HepG2 (cell line): Measurements from ENCODE around the gene AIDA. TPM values are rescaled to one million over a fixed set of nuclear protein-coding genes. Genes with fewer than 3 reads are reported as not detected.
A peak's percentile ranks its signal among the peaks of the same experiment; 100 is the strongest.

ENCODE experiments used
- ATAD3A ChIP-seq: sonication (generic); formaldehyde crosslinking; IDR thresholded peaks from 2 replicates; pipeline ENCODE4 v1.4.0; 2020; ENCODE audit warnings: missing genetic modification reagents
- ATRX ChIP-seq: sonication (generic); formaldehyde crosslinking; IDR thresholded peaks from 2 replicates; pipeline ENCODE4 v1.4.0; 2020; ENCODE audit warnings: missing genetic modification reagents, borderline replicate concordance
- FOSL2 ChIP-seq: sonication (generic); formaldehyde crosslinking; IDR thresholded peaks from 2 replicates; pipeline ENCODE4 v1.4.0; 2020; ENCODE audit warnings: missing genetic modification reagents
- FOXK2 ChIP-seq: fragments of 450-650 bp; IDR thresholded peaks from 2 replicates; pipeline ENCODE4 v1.6.1; 2016
- HMG20A ChIP-seq: IDR thresholded peaks from 2 replicates; pipeline ENCODE4 v1.6.1; 2016; ENCODE audit warnings: borderline replicate concordance
- NPAS2 ChIP-seq: sonication (generic); formaldehyde crosslinking; IDR thresholded peaks from 2 replicates; pipeline ENCODE4 v1.8.0; 2022; ENCODE audit warnings: mild to moderate bottlenecking, missing genetic modification reagents, borderline replicate concordance
- RBM39 ChIP-seq: fragments of 200-400 bp; formaldehyde crosslinking; IDR thresholded peaks from one replicate; pipeline ENCODE4 v1.6.1; 2018; ENCODE audit warnings: antibody characterized with exemption, mild to moderate bottlenecking, low read depth, low read length; ENCODE audit not compliant: poor library complexity, severe bottlenecking
- SAFB2 ChIP-seq: sonication (generic); formaldehyde crosslinking; IDR thresholded peaks from 2 replicates; pipeline ENCODE4 v1.5.1; 2020; ENCODE audit warnings: missing genetic modification reagents, low read depth, mild to moderate bottlenecking, borderline replicate concordance
- SKI ChIP-seq: fragments of 450-650 bp; IDR thresholded peaks from one replicate; pipeline ENCODE4 v1.6.1; 2018; ENCODE audit warnings: mild to moderate bottlenecking; ENCODE audit not compliant: partially characterized antibody
- SNAI1 ChIP-seq: sonication (generic); formaldehyde crosslinking; IDR thresholded peaks from 2 replicates; pipeline ENCODE4 v1.5.0; 2020; ENCODE audit warnings: mild to moderate bottlenecking, missing genetic modification reagents, borderline replicate concordance
- SP4 ChIP-seq: sonication (generic); formaldehyde crosslinking; IDR thresholded peaks from 2 replicates; pipeline ENCODE4 v1.8.1; 2023; ENCODE audit warnings: mild to moderate bottlenecking, missing genetic modification reagents
- THYN1 ChIP-seq: sonication (generic); formaldehyde crosslinking; IDR thresholded peaks from 2 replicates; pipeline ENCODE4 v1.8.1; 2023; ENCODE audit warnings: low read depth, mild to moderate bottlenecking, moderate library complexity, missing genetic modification reagents, borderline replicate concordance
- ZNF12 ChIP-seq: sonication (generic); formaldehyde crosslinking; IDR thresholded peaks from 2 replicates; pipeline ENCODE4 v1.5.0; 2020; ENCODE audit warnings: missing genetic modification reagents
- ZNF263 ChIP-seq: sonication (generic); formaldehyde crosslinking; IDR thresholded peaks from 2 replicates; pipeline ENCODE4 v1.4.0; 2020; ENCODE audit warnings: missing genetic modification reagents
- ZNF335 ChIP-seq: sonication (generic); formaldehyde crosslinking; IDR thresholded peaks from 2 replicates; pipeline ENCODE4 v1.4.0; 2020; ENCODE audit warnings: missing genetic modification reagents
- ZNF660 ChIP-seq: sonication (generic); formaldehyde crosslinking; IDR thresholded peaks from 2 replicates; pipeline ENCODE4 v1.5.1; 2020; ENCODE audit warnings: mild to moderate bottlenecking, low read depth, missing genetic modification reagents, borderline replicate concordance
- ZNF7 ChIP-seq: IDR thresholded peaks from 2 replicates; pipeline ENCODE4 v1.6.1; 2016; ENCODE audit warnings: missing biosample characterization, missing genetic modification reagents
- ZNF720 ChIP-seq: sonication (generic); formaldehyde crosslinking; IDR thresholded peaks from 2 replicates; pipeline ENCODE4 v1.4.0; 2020; ENCODE audit warnings: missing genetic modification reagents
- ZNF788 ChIP-seq: sonication (generic); formaldehyde crosslinking; IDR thresholded peaks from 2 replicates; pipeline ENCODE4 v1.5.0; 2020; ENCODE audit warnings: mild to moderate bottlenecking, missing genetic modification reagents, borderline replicate concordance
- ZNF83 ChIP-seq: sonication (generic); formaldehyde crosslinking; IDR thresholded peaks from 2 replicates; pipeline ENCODE4 v1.4.0; 2020; ENCODE audit warnings: missing genetic modification reagents, mild to moderate bottlenecking, borderline replicate concordance
- ZSCAN30 ChIP-seq: sonication (generic); formaldehyde crosslinking; IDR thresholded peaks from 2 replicates; pipeline ENCODE4 v1.5.0; 2020; ENCODE audit warnings: mild to moderate bottlenecking, missing genetic modification reagents
- polyA plus RNA-seq, 8 experiments: library from polyadenylated mRNA; depleted of rRNA in 3 of 8; stranded (reverse) in 7 of 8; unstranded in 1 of 8; fragments of >200 nt; fragmentation: Illumina TruSeq in 4 of 8; extraction: Trizol in 4 of 8; gene quantifications; 2 replicates each; pipeline versions ENCODE4 v1.2.1 to v1.2.3, GENCODE V29; 2011 to 2016; ENCODE audit warnings: low read depth in 4 of 8, missing spikeins in 1 of 8, mixed read lengths in 1 of 8; ENCODE audit not compliant: insufficient read depth in 1 of 8
- total RNA-seq, 5 experiments: library from RNA; depleted of rRNA; stranded (reverse); fragments of >200 nt; fragmentation: Illumina TruSeq; extraction: Trizol; gene quantifications; 2 replicates each; pipeline ENCODE4 v1.2.3, GENCODE V29; 2016; ENCODE audit warnings: low read depth in 1 of 5
- TF ChIP-seq, protein P1 (sequence below): sonication (generic); formaldehyde crosslinking; IDR thresholded peaks from 2 replicates; pipeline ENCODE4 v1.5.1; 2020; ENCODE audit warnings: missing genetic modification reagents, mild to moderate bottlenecking, borderline replicate concordance
- TF ChIP-seq, protein P2 (sequence below): sonication (generic); formaldehyde crosslinking; IDR thresholded peaks from 2 replicates; pipeline ENCODE4 v1.5.0; 2020; ENCODE audit warnings: mild to moderate bottlenecking, missing genetic modification reagents
- TF ChIP-seq, protein P3 (sequence below): sonication (generic); formaldehyde crosslinking; IDR thresholded peaks from 2 replicates; pipeline ENCODE4 v1.4.0; 2020; ENCODE audit warnings: low read depth, mild to moderate bottlenecking, missing genetic modification reagents
- TF ChIP-seq, protein P4 (sequence below): IDR thresholded peaks from 2 replicates; pipeline ENCODE4 v1.6.1; 2018; ENCODE audit warnings: missing genetic modification reagents

Gene AIDA
- total and polyA plus RNA-seq, 2 of the 13 experiments (the other 11 are each of a cell fraction or from before 2014, with no cell fraction given): 17.5 to 35.4 TPM

DNA sequence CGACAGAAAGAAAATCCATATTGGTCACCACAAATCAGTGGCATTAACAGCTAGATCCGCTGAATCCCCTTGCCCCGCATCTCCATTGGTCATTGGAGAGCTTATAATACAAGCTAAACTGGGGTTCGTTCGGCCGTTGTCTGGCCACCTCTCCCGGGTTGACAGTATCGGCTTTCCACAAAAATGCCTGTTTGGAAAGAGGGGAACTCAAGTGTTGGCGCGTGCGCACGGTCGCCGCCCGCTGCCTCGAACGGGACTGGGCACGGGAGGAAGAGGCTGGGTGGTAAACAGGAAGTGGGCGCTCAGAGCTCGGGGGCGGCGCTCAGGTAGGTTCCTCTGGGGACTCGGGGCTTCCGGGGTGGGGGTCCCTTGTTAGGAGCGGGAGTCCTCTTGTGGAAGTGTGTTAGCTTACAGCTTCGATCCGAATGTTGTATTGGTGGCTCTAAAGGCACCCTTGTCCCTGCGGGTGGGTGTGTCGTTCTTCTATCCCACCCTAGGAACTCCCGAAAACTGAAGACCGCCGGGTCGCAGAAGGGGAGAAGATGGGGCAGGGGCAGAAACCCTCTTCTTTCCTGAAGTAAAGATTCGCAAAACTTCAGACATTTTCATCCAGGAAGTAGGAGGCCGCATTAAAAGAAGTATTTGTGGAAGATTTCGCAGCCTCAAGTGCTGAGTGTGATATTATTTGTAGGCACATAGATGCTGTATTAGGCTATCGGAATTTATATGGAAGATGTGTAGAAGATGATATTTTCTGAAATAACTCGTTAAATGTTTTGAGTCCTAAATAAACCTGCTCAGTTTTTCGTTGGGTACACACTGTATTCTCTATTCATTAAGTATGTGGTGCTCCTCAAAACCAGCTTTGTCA, 1.0 kb upstream of the AIDA start (continued):
- peak; percentile 34; the same call in 1 of the 2 replicates for TF ChIP-seq FOSL2 (CRISPR knock-in tag)
- no peak for TF ChIP-seq ZNF335
- no peak for TF ChIP-seq THYN1
- no peak for TF ChIP-seq RBM39
- TF ChIP-seq, protein P1, sequence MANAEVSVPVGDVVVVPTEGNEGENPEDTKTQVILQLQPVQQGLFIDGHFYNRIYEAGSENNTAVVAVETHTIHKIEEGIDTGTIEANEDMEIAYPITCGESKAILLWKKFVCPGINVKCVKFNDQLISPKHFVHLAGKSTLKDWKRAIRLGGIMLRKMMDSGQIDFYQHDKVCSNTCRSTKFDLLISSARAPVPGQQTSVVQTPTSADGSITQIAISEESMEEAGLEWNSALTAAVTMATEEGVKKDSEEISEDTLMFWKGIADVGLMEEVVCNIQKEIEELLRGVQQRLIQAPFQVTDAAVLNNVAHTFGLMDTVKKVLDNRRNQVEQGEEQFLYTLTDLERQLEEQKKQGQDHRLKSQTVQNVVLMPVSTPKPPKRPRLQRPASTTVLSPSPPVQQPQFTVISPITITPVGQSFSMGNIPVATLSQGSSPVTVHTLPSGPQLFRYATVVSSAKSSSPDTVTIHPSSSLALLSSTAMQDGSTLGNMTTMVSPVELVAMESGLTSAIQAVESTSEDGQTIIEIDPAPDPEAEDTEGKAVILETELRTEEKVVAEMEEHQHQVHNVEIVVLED: peak; percentile 57; the same call in 1 of the 2 replicates
- TF ChIP-seq ZNF788 (CRISPR knock-in tag): no peak; the same call in 1 of the 2 replicates
- TF ChIP-seq SP4 (CRISPR knock-in tag): no peak
- TF ChIP-seq, protein P2, sequence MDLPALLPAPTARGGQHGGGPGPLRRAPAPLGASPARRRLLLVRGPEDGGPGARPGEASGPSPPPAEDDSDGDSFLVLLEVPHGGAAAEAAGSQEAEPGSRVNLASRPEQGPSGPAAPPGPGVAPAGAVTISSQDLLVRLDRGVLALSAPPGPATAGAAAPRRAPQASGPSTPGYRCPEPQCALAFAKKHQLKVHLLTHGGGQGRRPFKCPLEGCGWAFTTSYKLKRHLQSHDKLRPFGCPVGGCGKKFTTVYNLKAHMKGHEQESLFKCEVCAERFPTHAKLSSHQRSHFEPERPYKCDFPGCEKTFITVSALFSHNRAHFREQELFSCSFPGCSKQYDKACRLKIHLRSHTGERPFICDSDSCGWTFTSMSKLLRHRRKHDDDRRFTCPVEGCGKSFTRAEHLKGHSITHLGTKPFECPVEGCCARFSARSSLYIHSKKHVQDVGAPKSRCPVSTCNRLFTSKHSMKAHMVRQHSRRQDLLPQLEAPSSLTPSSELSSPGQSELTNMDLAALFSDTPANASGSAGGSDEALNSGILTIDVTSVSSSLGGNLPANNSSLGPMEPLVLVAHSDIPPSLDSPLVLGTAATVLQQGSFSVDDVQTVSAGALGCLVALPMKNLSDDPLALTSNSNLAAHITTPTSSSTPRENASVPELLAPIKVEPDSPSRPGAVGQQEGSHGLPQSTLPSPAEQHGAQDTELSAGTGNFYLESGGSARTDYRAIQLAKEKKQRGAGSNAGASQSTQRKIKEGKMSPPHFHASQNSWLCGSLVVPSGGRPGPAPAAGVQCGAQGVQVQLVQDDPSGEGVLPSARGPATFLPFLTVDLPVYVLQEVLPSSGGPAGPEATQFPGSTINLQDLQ (CRISPR knock-in tag): no peak
- TF ChIP-seq ZNF83 (CRISPR knock-in tag): no peak
- no peak for TF ChIP-seq ZNF720 (CRISPR knock-in tag)
- no peak for TF ChIP-seq SNAI1
- TF ChIP-seq ZNF263 (CRISPR knock-in tag): no peak; the same call in 1 of the 2 replicates
- TF ChIP-seq ZNF7 (CRISPR knock-in tag): peak; percentile 97
- TF ChIP-seq ATAD3A (CRISPR knock-in tag): no peak
- no peak for TF ChIP-seq ZNF12
- no peak for TF ChIP-seq SKI
- TF ChIP-seq ZSCAN30 (CRISPR knock-in tag): no peak
- no peak for TF ChIP-seq ATRX (CRISPR knock-in tag)
- TF ChIP-seq NPAS2: no peak
- TF ChIP-seq SAFB2: no peak
- TF ChIP-seq, protein P3, sequence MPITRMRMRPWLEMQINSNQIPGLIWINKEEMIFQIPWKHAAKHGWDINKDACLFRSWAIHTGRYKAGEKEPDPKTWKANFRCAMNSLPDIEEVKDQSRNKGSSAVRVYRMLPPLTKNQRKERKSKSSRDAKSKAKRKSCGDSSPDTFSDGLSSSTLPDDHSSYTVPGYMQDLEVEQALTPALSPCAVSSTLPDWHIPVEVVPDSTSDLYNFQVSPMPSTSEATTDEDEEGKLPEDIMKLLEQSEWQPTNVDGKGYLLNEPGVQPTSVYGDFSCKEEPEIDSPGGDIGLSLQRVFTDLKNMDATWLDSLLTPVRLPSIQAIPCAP (CRISPR knock-in tag): no peak
- no peak for TF ChIP-seq ZNF660 (CRISPR knock-in tag)
- TF ChIP-seq FOXK2: peak; percentile 97
- TF ChIP-seq, protein P4, sequence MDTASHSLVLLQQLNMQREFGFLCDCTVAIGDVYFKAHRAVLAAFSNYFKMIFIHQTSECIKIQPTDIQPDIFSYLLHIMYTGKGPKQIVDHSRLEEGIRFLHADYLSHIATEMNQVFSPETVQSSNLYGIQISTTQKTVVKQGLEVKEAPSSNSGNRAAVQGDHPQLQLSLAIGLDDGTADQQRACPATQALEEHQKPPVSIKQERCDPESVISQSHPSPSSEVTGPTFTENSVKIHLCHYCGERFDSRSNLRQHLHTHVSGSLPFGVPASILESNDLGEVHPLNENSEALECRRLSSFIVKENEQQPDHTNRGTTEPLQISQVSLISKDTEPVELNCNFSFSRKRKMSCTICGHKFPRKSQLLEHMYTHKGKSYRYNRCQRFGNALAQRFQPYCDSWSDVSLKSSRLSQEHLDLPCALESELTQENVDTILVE (CRISPR knock-in tag): no peak
- TF ChIP-seq HMG20A (CRISPR knock-in tag): no peak
